Duodenal mucosa (tissue), 2 donors: ENCODE results near the gene NMRAL1.

Experiments used
- H3K27ac ChIP-seq: one replicate; pipeline ENCODE4 v1.7.0; 2013; ENCODE audit warnings: low read depth, low read length
- H3K27me3 ChIP-seq, 2 donors: one replicate each; pipeline ENCODE4 v1.7.0; 2013; ENCODE audit warnings: low read length in 2 of 2, control low read depth in 1 of 2; ENCODE audit not compliant: insufficient read depth in 2 of 2, control insufficient read depth in 1 of 2
- H3K36me3 ChIP-seq, 2 donors: one replicate each; pipeline ENCODE4 v1.7.0; 2013; ENCODE audit warnings: low read length in 2 of 2, control low read depth in 1 of 2; ENCODE audit not compliant: insufficient read depth in 2 of 2, control insufficient read depth in 1 of 2
- H3K4me1 ChIP-seq, 2 donors: one replicate each; pipeline ENCODE4 v1.7.0; 2013; ENCODE audit warnings: low read length in 2 of 2, control low read depth in 1 of 2; ENCODE audit not compliant: insufficient read depth in 2 of 2, control insufficient read depth in 1 of 2
- H3K4me3 ChIP-seq, 2 donors: one replicate each; pipeline ENCODE4 v1.7.0; 2013; ENCODE audit warnings: low read length in 2 of 2, low read depth in 1 of 2
- H3K9ac ChIP-seq, 2 donors: one replicate each; pipeline ENCODE4 v1.7.0; 2013; ENCODE audit warnings: low read length in 2 of 2, low read depth in 1 of 2
- H3K9me3 ChIP-seq, 2 donors: one replicate each; pipeline ENCODE4 v1.7.0; 2013; ENCODE audit warnings: low read length in 2 of 2, control low read depth in 1 of 2; ENCODE audit not compliant: control insufficient read depth in 1 of 2

NMRAL1 gene

DNA sequence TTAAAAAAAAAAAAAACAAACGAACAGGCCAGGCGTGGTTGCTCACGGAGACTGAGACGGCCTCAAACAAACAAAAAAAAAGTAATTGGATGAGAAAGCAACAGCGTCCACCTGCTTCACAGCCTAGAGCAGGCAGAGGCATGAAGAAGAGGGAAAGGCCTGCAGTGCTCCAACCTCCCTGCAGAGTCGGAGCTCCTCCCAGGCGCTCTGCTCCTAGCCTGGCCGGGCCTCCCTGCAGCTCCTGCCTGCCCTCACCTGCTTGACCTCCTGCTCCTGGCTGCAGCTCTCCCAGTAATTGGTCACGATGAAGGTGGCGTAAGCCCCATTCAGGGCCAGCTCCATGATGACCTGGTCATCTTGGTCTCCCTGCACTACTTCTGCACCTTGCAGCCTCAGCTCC, 5.5 kb downstream of the NMRAL1 start:
- no peaks in the 10 kb centered on the region for H3K9me3 ChIP-seq
- no peak overlapping the region for H3K4me3 ChIP-seq
- H3K27me3 ChIP-seq = no peaks in the 10 kb centered on the region
- no peak overlapping the region for H3K9ac ChIP-seq
- H3K4me1 ChIP-seq = peaks cover 0 to 3% of the 10 kb centered on the region in 2 donors
- H3K27ac ChIP-seq = no peak overlapping the region
- peaks cover 7 to 30% of the 10 kb centered on the region in 2 donors for H3K36me3 ChIP-seq

- H3K4me1 ChIP-seq = no peaks in the 10 kb centered on the region
- H3K9me3 ChIP-seq = no peaks in the 10 kb centered on the region
- no peaks in the 10 kb centered on the region for H3K27me3 ChIP-seq
- H3K9ac ChIP-seq = no peak overlapping the region
- peaks cover 7 to 37% of the 10 kb centered on the region in 2 donors for H3K36me3 ChIP-seq
- H3K27ac ChIP-seq = no peak overlapping the region
- H3K4me3 ChIP-seq = no peak overlapping the region
These were observed 6.5 kb downstream of the NMRAL1 start for GRCh38 chr16:4467916-4468315.

DNA sequence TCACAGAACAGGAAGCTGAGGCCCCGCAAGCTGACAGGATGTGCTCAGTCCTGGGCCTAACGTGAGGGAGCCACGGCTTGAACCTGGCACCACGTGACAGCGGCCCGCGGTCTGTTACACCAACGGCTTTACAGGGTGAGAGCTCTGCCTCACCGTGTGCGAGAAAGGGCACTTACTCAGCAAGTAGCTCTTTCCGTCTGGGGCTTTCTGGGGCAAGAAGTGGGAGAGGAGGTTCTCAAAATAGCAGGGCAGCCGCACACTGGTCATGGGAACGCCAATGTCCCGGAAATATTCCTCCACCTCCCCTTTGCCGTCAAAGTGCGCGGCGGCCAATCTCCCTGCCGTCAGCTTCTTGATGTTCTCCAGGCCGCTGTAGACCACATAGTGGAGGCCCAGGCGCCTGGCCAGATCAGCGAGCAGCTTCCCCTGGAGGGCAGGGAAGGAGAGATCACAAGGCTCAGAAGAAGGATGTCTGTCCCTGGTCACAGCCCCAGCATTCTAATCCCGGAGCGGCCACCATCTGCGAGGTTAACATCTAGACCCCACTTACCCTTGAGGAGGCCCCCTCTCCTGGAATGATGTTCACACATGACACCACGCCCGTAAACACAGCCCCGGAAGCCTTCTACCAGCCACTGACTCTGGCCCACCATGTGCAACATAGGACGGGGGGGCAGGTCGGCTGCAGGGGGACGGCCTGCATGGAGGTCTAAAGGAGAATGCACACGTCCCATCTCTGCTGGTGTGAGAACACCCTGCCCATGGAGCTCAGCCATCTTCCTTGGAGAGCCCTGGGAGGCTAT, 8.2 kb downstream of the NMRAL1 start:
- peaks cover 7 to 43% of the 10 kb centered on the region in 2 donors for H3K36me3 ChIP-seq
- H3K27me3 ChIP-seq = no peaks in the 10 kb centered on the region
- no peaks in the 10 kb centered on the region for H3K9me3 ChIP-seq
- no peak overlapping the region for H3K4me3 ChIP-seq
- no peaks in the 10 kb centered on the region for H3K4me1 ChIP-seq
- H3K9ac ChIP-seq = no peak overlapping the region
- H3K27ac ChIP-seq = no peak overlapping the region

- no peak overlapping the region for H3K4me3 ChIP-seq
- no peaks in the 10 kb centered on the region for H3K9me3 ChIP-seq
- no peak overlapping the region for H3K9ac ChIP-seq
- no peaks in the 10 kb centered on the region for H3K4me1 ChIP-seq
- H3K27ac ChIP-seq = no peak overlapping the region
- no peaks in the 10 kb centered on the region for H3K27me3 ChIP-seq
- peaks cover 7 to 43% of the 10 kb centered on the region in 2 donors for H3K36me3 ChIP-seq
These were observed 10.8 kb downstream of the NMRAL1 start for GRCh38 chr16:4463522-4464163.

DNA sequence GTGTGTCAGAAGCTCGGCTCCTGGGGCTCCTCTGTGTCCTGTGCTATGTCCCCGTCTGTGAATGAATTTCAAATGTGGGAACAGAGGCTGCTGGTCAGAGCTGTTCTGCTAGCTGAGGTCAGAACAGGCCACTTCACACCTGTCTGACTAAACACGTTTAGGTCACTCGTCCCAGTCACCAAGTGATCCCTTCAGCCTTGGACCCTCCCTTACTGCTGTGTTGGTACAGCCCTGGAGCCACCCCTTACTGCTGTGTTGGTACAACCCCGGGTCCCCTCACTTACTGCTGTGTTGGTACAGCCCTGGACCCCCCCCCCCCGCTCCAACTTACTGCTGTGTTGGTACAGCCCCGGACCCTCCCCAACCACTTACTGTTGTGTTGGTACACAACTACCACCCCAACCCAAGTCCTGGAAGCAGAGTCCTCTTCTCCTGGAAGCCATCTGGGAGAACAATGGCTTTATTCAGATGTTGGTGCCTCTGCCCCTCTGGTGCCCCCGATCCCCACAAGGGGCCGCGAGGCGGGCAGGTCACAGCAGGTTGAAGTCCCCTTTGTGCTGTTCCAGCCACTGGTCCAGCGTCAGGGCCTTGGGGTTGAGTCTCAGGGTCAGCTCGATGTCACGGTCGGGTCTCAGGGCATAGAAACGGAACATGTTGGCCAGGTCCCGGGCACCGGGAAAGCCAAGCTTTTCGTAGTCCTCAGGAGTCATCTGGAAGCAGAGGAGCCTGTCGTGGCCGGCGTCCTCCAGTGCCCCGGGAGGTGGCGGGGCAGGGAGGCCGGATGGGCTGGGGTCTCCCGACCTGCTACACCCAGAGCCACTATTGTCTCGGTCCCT, 13.0 kb downstream of the NMRAL1 start:
- Histone ChIP-seq H3K4me1 (no peaks in the 10 kb centered on the region), H3K9me3 (no peaks in the 10 kb centered on the region), H3K36me3 (peaks cover 11 to 49% of the 10 kb centered on the region in 2 donors), H3K9ac (no peak overlapping the region), H3K27me3 (no peaks in the 10 kb centered on the region), H3K27ac (no peak overlapping the region), H3K4me3 (no peak overlapping the region)

- no peak overlapping the region for H3K27ac ChIP-seq
- H3K36me3 ChIP-seq = peaks cover 14 to 49% of the 10 kb centered on the region in 2 donors
These were observed 13.5 kb downstream of the NMRAL1 start for GRCh38 chr16:4460936-4461249.

DNA sequence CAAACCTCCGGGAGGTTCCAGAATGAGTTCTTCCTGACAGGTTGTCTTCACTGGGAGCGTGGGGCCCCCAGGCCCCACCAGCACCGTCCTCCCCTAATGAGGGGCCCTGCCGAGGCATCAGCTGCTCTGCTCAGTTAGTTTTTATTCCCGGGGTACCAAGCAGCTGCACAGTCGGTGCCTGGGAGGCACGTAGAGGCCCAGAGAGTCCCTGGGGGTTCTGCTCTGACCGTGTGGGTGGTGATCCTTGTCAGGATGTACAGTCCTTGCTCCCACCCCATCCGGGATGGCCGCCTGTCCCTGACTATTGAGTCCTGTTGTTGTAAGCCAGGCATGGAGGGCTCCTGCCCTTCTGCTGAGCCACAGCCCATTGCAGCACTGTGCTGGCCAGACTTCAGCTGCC, 18.5 kb downstream of the NMRAL1 start:
- peaks cover 38 to 66% of the 10 kb centered on the region in 2 donors for H3K36me3 ChIP-seq
- H3K9ac ChIP-seq = no peak overlapping the region
- H3K27ac ChIP-seq = no peak overlapping the region
- H3K4me3 ChIP-seq = no peak overlapping the region
- no peaks in the 10 kb centered on the region for H3K27me3 ChIP-seq
- H3K4me1 ChIP-seq = no peaks in the 10 kb centered on the region
- no peaks in the 10 kb centered on the region for H3K9me3 ChIP-seq

More at GRCh38 chr16:4460936-4461249, 13.5 kb downstream of the NMRAL1 start:
- H3K27me3 ChIP-seq = no peaks in the 10 kb centered on the region
- H3K4me1 ChIP-seq = no peaks in the 10 kb centered on the region
- H3K9ac ChIP-seq = no peak overlapping the region
- H3K4me3 ChIP-seq = no peak overlapping the region
- H3K9me3 ChIP-seq = no peaks in the 10 kb centered on the region

DNA sequence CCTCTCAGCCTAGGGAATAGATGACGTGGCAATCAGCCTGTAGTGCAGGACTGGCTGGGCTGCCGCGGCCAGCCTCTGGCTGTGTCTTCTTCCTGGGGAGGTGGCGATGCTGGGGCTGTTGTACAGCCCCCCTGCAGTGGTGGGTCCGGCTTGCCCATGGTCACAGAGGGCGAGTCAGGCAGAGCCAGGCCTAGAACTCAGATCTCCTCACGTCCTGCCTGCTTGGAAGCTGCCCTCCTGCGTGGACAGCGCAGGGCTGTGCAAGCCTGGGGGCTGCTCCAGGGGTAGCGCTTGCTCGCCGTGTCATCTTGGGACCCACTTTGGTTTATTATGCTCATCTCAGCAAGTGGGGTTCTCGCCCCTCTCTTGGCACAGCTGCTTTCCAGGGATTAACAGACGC, 19.3 kb downstream of the NMRAL1 start:
- Histone ChIP-seq H3K27ac (no peak overlapping the region), H3K27me3 (no peaks in the 10 kb centered on the region), H3K9ac (no peak overlapping the region), H3K4me3 (no peak overlapping the region), H3K9me3 (no peaks in the 10 kb centered on the region), H3K4me1 (no peaks in the 10 kb centered on the region), H3K36me3 (peaks cover 46 to 73% of the 10 kb centered on the region in 2 donors)

DNA sequence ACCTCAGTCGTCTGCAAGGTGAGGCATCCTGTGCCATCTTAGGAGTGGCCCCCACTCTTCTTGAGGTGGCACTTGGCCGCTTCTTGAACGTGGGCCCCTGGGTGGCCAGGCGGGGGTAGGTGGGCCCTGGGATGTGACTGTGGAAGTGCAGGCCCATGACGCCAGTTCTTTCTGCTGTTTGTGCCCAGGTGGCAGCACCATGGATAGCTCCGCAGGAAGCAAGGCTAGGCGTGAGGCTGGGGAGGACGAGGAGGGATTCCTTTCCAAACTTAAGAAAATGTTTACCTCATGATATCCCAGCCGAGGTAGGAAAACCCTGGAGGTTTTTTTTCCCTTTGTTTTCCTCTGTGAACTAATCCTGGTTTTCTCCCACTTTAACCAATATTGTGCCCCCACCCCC, 19.8 kb downstream of the NMRAL1 start:
- Histone ChIP-seq H3K4me3 (no peak overlapping the region), H3K9me3 (no peaks in the 10 kb centered on the region), H3K27me3 (no peaks in the 10 kb centered on the region), H3K4me1 (no peaks in the 10 kb centered on the region), H3K27ac (no peak overlapping the region), H3K36me3 (peaks cover 46 to 77% of the 10 kb centered on the region in 2 donors), H3K9ac (no peak overlapping the region)

- H3K27ac ChIP-seq = no peak overlapping the region
- no peaks in the 10 kb centered on the region for H3K4me1 ChIP-seq
- H3K27me3 ChIP-seq = no peaks in the 10 kb centered on the region
- H3K9ac ChIP-seq = no peak overlapping the region
- no peaks in the 10 kb centered on the region for H3K9me3 ChIP-seq
- peaks cover 50 to 94% of the 10 kb centered on the region in 2 donors for H3K36me3 ChIP-seq
- no peak overlapping the region for H3K4me3 ChIP-seq
These were observed 21.8 kb downstream of the NMRAL1 start for GRCh38 chr16:4452674-4453073.
